Activated naive CD4-positive, alpha-beta T cell treated with Interleukin-2 at 50 U/mL for 16 hours (primary cell): ENCODE results near the gene SLC7A11.
"Not testable (repeated sequence)": the region's sequence is repeated elsewhere in the genome, so short reads cannot be mapped to it uniquely, and the experiment has no call there.

Source experiments
- DNase-seq: peaks from one replicate; pipeline ENCODE4 v3.0.0-alpha.2; 2020

SLC7A11 gene

DNA sequence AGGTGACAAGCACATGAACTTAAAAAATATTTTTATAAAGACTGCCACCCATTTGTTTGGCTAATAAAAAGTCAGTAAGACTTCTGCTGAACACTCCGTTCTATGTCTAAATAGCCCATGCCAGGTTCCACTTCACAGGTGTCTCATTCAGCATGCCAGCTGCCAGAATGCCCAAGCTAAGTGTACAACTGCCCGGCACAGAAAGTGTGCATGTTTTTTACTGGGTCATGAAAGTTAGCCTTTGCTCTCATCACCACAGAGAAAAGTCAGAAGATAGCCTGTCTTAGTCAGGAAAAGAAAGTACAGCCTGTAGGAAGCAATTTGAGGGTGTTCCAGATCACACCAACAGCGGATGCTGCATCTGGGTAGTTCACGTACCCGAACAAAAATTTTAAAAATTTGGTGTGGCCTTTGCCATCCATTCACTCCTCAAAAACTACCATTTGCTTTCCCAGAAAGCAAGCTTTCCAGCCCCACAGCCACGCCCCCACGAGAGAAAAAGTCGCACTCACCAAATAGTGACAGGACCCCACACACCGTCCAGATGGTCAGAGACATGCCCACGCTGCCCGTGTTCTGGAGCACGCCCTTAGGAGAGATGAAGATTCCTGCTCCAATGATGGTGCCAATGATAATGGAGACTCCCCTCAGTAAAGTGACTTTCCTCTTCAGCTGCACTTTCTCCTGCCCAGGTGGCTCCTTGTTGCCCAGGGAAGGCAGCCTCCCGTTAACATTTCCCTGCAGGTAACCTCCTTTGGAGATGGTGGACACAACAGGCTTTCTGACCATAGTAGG, 671 bp downstream of the SLC7A11 start:
- no peak for DNase-seq

DNA sequence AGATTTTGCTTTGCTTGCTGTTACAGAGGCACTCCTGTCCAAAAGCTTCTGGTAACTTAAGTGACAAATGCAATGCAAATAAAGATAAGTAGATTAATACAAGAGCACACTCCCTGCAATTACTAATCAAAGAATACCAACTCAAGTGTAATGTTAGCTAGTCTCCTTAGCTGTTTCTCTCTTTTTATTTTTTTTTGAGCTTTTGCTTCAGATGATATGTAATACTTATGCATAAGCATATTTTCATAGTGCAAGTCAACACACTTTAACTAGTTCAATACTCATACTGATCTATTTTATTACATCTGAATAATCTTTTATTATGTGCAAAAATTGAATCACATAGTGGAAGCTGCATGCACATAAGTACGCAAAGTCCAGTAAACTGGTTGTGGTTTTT, 2.7 kb downstream of the SLC7A11 start:
- DNase-seq, result no peak

DNA sequence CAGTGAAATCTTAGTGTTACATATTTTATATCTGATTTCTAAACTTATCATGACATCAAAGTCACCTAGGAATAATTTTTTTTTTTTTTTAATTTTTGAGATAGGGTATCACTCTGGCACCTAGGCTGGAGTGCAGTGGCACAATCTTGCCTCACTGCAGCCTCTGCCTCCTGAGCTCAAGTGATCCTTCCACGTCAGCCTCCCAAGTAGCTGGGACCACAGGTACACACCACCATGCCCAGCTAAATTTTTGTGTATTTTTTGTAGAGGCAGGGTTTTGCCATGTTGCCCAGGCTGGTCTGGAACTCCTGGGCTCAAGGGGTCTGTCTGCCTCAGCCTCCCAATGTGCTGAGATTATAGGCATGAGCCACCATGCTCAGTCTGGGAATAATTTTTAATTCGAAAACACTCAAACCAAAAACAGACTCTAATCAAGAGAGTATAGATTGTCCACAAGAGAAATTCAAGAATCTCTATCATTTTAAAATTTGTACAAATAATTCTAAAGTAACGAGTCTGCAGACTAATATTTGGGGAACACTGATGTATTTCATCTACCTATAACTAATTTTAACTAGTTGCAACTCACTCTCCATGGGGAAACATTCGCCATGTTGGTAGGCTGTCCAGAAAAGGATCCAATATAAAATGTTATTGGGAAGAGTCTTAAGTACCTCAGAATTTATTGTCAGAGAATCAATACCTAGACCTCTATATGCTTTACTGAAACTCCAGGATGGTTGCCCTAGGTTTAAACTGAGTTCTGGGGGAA, 3.4 kb downstream of the SLC7A11 start:
- no peak for DNase-seq

DNA sequence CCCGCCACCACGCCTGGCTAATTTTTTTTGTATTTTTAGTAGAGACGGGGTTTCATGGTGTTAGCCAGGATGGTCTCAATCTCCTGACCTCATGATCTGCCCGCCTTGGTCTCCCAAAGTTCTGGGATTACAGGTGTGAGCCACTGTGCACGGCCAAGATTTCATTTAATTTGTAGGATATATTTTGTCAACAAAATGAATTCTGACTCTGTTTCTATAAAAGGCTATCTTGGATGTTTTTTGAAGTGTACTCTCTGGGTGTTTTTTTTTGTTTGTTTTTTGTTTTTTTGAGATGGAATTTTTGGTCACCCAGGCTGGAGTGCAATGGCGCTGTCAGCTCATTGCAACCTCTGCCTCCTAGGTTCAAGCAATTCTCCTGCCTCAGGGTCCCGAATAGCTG, 5.0 kb downstream of the SLC7A11 start:
- DNase-seq, result not testable (repeated sequence)

DNA sequence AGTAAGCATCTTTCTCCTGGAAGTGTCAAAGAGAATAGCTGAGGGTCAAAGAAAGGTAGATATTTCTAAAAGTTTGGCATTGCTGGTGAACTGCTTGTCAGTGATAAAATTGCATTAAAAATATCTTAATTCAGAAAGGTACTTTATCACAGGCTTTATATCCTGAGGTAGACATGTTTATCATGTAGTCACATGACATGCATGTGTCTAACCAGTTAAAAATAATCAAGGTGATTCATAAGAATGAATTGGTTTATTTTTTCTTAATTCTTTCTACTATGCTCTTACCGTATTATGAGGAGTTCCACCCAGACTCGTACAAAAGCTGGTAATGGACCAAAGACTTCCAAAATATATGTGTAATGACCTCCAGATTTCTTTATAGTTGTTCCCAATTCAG, 6.1 kb downstream of the SLC7A11 start:
- no peak for DNase-seq

DNA sequence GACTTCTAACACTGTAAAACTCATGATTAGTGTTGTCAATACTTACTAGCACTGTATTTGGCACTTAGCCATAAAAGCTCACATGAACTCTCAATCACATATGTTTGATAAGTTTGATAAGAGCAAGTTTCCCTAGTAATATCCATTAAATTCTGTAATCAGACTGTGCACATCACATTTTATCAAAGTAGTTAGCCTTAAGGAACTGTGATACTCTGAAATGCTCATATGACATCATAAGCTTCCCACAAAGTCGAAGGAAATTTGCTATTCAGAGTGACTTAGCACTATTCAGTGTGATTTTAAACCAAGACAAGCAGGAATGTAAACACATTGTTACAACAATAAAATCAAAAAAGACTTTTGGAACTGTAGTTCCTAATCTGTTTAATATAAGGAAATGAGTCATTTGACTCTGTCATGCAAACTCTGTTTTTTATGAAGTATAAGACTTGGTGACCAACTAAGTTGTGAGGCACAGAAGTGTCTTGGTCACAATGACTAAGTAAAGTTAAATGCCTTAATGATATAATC, 6.7 kb downstream of the SLC7A11 start:
- no peak for DNase-seq

DNA sequence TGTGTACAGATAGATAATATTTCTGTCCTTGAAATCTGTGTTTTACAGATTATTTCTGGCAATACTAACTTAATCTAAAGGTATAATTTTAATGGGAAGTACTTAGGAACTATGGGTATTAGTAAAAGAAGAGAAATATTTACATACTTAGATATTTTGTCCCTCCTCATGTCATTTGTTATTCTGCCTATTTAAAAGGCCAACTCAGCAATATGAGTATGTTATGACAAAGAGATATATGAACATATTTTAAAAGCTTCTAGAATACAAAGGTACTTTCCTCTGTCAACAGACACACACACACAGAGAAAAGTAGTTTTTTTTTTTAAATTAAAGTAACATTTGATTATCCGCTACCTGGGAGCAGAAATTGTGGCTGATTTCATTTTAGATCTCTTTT, 7.9 kb downstream of the SLC7A11 start:
- no peak for DNase-seq

DNA sequence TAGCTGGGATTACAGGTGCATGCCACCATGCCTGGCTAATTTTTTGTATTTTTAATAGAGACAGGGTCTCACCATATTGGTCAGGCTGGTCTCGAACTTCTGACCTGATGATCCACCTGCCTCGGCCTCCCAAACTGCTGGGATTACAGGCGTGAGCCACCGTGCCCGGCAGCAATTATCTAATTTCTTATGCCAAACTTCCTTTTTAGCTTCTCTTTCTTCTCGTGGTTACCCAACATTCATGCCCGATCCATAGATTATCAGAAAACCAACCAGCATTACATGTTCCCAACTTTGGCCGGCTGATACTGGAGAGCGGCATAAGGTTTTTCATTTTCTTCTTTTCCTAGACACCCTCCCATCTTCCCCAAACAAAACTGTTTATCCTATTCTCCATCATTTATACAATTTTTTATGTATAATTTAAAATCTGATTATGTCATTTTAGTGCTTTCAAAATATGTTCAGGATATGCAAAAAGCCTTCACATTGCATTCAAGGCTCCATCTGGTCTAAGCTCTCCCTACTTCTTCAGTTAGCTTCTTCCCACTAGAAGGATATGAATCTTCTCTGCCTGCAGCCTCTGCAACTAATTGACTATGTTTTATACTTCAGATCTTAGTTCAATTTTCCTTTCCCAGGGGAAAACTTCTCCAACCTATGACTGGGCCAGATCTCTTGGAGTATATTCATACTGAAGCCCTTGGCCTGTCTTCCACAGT, 8.7 kb downstream of the SLC7A11 start:
- DNase-seq, result no peak

DNA sequence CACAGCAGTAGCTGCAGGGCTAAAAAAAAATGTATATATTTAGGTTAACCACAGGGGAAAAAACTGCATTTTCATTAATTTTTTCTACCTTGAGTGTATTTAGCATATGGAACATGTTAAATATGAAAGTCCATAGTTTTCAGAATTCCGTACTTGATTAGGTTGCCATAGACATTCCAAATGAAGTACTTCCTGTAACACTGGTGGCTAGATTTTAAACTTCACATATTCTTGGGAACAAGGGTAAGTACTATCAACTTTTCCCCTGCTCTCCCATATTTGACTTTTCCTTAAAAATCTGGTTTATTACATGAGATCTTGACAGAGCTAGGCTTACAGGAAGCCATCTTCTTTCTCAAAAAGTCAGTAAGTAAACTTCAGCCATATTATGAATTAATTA, 9.8 kb downstream of the SLC7A11 start:
- DNase-seq, result no peak

DNA sequence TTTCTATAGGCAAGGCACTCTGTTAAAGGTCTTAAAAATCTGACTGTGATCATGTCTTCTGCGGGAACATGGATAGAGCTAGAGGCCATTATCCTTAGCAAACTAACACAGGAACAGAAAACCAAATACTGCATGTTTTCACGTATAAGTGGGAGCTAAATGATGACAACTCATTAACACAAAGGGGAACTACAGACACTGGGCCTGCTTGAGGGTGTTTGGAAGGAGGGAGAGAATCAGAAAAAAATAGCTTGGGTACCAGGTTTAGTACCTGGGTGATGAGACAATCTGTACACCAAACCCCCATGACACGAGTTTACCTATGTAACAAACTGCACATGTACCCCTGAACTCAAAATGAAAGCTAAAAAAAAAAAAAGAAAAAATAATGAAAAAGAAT, 12.1 kb downstream of the SLC7A11 start:
- no peak for DNase-seq

DNA sequence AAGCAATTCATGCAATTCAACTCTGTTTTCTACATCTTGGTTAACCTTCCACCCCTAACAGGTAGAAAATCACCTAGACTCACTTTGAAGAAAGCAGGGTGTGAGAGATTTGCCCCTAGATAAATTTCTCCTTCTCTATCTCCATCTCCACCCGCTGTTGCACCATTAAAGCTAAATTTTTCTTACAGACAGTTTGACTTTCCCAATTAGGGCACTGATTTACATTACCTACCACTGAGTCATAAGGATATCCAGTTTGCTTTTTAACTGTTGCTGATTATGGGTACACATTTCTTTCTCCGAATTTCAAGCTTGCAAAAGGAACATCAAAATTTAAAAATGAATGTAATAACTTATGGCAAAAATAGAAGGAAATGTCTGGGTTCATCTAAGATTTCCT, 13.0 kb downstream of the SLC7A11 start:
- DNase-seq, result no peak

DNA sequence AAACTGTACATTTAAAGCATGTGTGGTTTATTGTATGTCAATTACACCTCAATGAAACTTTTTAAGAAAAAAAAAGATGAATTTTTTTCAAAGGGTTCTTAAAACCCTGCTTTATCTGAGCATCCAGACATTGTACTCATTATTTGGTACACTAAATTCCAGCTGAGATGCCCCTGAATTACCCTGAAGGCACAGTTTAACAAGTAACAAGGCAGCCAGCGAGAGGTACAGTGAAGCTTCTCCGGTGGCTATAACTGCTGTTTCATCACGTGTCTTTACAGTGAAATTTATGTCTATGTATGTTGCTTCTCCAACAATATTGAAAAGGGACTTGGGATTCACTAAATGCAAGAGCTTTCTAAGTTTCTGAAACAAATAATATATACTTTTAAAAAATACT, 15.8 kb downstream of the SLC7A11 start:
- no peak for DNase-seq

DNA sequence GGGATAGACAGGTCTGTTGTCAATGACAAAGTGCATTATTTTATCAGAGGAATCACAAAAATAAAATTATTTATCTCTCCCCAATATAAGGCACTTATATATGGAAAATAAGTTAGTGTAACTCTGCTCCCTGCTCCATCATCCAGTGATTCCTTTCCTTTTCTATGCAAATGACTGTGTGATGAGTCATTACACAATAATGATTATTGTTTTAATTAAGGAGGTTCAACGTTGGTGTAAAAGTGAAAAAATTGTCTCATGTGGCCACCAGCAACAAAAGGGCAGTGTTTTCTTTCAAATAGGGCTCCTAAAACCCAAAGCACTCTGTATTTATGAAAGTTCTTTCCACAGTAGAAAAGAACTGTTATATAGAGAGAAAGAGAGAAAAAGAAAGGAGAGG, 16.7 kb downstream of the SLC7A11 start:
- no peak for DNase-seq

DNA sequence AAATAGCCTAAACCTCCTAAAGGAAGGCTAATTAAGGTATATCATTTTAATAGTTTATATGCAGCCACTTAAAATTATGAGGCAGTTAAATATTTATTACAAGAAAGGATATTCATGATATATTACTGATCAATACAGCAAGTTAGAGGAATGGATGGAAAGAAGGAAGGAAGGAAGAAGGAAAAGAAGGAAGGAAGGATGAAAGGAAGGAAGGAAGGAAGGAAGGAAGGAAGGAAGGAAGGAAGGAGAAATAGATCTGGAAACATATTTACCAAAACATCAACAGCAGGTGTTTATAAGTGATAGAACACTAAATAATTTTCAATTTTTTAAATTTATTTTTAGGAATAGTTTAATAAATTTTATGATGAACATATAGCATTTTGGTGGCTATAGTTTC, 17.5 kb downstream of the SLC7A11 start:
- no peak for DNase-seq

DNA sequence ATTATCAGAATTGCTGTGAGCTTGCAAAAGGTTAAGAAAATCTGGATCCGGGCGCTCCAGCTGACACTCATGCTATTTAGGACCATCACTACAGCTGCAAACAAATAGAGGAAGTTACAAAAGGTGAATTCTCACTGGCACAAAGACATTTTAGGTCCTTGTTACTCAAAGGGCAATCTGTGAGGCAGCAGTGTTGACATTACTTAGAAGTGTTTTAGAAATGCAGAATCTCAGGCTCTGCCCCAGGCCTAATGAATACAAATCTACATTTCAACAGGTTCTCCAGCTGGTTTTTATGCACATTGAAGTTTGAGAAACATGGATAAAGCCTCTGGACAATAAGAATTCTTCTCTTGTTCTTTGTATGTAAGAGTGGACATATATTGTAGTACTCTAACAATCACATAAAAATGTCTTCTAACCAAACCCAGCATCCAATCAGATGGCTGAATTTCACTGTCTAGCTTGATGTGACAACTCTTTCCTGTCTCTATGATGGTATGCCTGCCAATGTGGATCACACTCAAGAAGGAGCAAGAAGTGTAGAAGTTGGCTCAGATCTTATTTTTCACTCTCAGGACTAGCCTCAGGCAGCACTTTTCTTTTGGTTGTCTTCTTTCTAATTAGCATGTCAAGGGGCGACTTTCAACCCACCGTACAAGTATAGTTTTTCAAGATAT, 18.8 kb downstream of the SLC7A11 start:
- no peak for DNase-seq

DNA sequence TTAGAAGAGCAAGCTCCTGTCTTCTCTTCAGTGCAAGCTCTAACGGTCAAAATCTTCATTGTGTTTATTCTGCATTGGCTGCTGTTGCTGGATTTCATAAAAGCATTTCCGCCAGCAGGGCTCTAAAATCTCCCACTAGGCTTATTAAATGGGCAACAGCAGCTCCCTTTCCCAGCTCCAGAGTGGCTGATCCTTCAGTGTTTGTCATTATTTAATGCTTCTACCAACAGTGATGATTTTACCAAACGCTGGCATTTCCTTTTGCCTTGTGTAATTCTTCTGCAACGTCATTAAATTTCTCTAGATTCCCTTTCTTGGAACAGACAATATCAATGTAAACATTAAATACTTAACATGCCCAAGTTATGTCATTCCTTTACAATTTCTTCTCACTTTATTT, 20.1 kb downstream of the SLC7A11 start:
- no peak for DNase-seq

DNA sequence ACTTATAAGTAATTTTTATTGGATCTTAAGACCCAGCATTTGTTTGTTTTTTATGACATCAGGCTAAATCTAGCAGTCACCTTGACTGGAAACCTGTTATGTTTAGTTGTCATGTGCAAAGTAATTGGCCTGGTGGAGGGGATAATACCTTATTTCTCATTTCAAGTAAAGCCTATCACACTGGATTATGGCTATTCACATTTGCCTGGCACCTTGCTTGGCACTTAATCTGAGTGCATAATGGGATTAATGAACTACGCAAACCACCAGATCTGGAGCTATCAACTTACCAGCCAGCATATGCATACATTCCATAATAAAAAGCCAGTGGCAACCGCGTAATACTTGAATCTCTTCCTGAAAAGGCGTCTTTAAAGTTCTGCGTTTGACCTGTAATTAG, 23.2 kb downstream of the SLC7A11 start:
- DNase-seq, result no peak

DNA sequence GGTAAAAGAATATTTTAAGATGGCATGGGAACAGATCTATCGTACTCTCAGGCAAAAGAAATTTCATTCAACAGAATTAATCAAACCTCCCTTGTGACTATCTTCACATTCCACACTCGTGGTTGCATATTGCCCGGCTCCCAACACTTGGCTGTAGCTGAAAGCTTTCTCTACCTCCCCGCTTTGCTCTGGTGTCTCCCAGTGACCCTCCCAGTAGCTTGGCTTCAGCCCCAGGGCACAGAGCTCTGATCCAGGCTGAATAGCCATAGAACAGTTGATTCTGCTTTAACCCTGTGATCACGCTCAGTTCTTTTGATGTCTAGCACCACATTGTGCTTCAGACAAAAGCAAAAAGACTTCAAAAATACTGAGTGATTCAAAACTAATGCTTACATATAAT, 24.6 kb downstream of the SLC7A11 start:
- no peak for DNase-seq

DNA sequence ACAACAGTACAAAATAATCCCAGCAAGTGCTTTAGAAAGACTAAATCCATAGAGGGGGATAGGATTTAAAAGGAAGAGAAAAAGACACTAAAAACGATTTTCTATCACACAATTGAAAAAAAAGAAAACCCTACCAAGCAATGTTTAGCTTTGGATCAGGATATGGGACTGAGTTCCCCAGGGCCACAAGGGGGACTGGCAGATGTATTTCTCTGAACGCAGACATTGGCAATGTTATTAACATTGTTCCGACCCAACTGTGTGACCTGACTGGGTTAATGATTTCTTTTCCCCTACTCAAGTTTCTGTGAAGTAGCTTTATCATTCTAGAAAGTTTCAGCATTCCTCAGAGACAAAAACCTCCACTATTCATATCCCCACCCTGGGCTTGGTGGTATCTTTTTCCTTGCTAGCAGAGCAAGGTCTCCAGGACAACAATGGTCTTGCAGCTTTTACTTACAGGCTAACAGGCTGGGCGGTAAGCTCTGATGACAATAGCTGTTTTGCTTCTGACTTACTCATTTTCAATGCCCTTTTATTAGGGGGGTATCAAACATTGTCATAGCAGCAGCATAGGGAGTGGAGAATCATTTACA, 25.8 kb downstream of the SLC7A11 start:
- DNase-seq, result no peak

DNA sequence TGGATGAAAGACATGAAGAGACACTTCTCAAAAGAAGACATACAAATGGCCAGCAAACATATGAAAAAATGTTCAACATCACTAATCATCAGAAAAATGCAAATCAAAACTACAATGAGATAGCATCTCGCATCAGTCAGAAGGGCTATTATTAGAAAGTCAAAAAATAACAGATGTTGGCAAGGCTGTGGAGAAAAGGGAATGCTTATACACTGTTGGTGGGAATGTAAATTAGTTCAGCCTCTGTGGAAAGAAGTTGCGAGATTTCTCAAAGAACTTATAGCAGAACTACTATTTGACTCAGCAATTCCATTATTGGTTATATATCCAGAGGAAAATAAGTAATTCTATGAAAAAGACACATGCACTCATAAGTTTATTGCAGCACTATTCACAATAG, 31.6 kb downstream of the SLC7A11 start:
- not testable (repeated sequence) for DNase-seq

DNA sequence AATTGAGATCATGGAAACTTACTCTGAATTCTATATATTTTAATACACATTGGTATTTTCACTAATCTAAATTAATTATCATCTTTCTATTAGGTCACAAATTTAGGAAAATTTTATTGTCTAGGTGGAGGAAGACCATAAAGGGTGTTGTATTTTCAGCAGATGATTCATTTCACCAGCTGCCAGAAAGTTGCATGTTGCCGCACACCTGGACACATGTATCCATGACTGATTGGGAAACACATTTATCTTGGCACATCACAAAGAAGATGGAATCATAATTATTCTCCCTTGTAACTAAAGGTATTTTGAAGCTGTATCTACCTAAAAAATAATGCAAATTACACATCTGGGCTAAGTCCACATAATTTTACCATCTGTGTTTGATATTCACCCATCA, 33.1 kb downstream of the SLC7A11 start:
- no peak for DNase-seq

DNA sequence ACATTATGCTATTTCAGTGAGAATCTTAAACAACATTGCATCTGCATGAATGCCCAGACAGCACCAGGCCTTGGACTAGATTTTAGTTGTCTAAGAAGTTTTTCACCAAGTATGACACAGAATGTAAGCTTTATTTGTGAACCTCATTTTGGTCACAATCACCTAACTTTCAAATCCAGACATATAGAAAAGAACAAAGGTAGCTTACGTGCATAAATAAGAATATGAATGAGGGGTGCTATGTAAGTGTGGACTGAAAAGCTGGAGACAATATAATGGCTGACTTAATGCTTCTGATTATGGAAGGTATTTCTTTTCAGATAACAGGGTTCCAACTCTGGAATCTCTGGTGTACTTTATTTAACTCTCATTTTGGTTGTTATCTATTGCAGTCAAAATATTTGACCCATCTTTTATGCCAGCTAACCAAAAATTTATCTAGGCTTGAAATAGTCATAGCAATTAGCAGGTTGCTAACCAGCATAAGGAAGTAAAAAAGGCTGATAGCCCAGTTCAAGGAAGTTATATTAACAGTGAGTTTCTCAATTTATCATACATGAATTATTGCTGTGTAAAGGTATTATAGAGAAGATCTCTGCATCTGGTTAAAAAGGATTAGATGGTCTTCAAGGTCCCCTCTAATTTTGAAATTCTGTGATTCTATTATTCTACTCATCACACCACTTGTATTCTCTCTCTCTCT, 36.5 kb downstream of the SLC7A11 start:
- no peak for DNase-seq
